Glomerular visceral epithelial cell (primary cell): ENCODE data around the gene PFKP.

Experiments used
- DNase-seq: peaks from one replicate; pipeline ENCODE4 v3.0.0-alpha.2; 2016; ENCODE audit errors: extremely low spot score

The PFKP gene

DNA sequence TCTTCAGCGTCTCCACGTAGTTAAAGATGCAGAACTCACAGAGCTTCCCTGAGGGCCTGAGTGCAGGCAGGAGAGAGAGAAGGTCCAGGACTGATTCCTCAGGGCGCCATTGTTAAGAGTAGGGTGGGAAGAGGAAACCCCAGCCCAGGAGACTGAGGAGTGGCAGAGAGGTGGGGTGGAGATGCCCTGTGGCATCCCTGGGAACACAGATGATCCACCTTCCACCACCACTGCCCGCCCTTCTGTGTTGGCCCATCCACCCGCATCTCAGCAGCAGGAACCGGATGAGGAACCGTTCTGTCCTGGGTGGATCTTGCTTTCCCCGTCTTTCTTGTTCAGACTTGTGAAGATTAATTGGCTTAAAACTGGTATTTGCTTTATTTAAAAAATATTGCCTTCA, 48.3 kb downstream of the PFKP start:
- DNase-seq, result no peak

DNA sequence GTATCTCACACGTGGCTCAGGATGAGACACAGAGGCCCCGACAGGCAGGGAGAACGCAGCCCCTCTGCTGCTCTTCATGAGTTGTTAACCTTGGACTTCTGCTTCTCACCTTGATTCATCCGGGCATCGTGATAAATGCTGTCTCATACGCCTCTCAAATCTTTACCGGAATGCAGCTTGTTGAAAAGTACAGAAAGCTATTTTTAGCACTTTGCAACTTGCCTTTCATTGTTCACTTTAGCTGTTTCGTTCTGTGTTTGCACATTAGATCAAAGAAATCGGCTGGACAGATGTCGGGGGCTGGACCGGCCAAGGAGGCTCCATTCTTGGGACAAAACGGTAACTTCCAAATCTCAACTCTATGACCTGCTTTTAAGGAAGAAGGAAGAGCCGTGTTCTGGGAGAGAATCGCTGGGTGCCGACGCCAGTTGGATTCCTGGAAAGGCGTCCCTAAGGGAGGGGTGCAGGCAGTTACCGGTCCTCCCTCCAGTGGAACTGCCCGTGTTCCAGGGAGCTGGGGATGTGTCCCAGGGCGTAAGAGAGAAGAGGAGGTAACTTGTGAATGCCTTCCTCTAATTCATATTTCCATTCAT, 49.3 kb downstream of the PFKP start:
- no peak for DNase-seq

- no peak for DNase-seq
Measured at GRCh38 chr10:3117486-3117885, 50.1 kb downstream of the PFKP start.

GRCh38 chr10:3118641-3119091, 51.3 kb downstream of the PFKP start:
- DNase-seq, result no peak

DNA sequence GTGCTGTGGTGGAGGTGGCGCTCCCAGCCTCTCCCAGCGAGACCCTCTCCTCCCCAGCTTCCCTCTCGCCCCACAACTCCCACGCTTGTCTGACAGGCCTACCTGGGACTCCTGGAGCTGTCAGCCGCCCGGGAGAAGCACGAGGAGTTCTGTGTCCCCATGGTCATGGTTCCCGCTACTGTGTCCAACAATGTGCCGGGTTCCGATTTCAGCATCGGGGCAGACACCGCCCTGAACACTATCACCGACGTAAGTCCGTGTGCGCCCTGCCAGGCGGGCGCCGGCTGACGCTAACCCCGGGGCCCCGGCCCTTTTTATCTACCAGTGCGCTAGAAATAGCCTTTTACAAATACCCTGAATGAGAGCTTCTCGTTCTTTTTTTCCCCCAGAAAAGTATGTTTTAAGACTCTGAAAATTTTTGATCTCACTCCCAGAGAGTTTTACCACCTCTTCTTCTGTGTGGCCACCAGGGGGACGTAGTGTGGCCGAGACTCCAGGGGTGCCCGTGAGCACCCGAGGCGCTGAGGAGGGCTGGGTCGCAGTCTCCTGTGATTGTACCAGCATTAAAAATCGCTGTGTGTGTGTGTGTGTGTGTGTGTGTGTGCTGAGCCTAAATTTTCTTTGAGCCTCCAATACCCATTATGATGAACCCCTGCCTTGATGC, 52.6 kb downstream of the PFKP start:
- peak; percentile 53 for DNase-seq

DNA sequence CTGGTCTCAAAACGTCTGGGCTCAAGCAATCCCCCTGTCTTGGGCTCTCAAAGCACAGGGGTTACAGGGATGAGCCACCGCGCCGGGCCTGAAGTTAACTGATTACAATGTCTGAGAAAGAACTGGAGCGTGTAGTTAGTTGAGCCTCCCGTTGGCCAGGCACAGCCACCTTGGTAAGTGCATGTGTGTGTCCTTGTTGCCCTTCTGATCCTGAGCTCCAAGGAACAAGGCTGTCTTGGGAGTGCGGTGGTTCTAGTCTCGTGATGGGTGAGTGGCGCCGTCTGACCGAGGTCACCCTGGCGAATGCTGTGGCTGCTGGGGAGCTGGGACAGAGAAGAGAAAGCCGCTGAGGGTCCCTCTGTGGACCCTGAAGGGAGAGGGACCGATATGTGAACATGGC, 54.7 kb downstream of the PFKP start:
- DNase-seq, result no peak

GRCh38 chr10:3122486-3123205, 55.3 kb downstream of the PFKP start:
- no peak for DNase-seq

- DNase-seq, result no peak
Measured at GRCh38 chr10:3123571-3124411, 56.4 kb downstream of the PFKP start.

DNA sequence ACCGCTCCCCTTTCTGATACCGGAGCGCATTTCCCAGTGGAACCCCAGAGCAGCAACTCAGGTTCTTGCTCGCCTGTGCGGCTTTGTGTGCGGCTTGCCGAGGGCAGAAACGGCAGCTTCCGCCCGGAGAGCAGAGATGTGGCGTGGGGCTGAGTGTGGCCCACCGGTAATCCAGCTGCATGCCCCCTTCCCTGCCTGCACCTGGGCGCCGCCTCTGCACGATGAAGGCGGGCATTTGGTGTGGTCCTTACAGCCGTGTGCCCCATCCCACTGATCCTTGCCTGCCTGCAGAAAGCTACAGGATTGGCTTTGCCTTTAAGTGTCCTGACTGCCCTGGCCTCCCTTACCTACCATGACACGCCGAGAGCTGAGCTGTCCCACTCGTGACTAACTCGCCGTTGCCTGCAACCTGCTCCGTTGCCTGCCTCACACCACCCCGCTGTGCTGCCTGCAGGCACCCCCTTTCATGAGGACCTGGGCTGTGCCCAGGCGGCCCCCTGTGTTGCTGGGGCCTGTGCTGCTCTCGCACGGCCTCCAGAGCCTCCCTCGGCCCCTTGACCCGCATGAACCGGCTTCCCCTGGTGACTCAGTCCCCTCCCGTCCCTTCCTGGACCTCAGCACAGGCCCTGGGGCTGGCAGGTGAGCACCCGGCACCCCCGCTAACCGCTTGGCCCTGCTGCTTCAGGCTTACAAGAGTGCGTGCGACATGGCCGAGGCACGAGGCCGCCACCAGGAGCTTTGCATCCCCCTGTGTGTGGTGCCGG, 57.2 kb downstream of the PFKP start:
- no peak for DNase-seq

DNA sequence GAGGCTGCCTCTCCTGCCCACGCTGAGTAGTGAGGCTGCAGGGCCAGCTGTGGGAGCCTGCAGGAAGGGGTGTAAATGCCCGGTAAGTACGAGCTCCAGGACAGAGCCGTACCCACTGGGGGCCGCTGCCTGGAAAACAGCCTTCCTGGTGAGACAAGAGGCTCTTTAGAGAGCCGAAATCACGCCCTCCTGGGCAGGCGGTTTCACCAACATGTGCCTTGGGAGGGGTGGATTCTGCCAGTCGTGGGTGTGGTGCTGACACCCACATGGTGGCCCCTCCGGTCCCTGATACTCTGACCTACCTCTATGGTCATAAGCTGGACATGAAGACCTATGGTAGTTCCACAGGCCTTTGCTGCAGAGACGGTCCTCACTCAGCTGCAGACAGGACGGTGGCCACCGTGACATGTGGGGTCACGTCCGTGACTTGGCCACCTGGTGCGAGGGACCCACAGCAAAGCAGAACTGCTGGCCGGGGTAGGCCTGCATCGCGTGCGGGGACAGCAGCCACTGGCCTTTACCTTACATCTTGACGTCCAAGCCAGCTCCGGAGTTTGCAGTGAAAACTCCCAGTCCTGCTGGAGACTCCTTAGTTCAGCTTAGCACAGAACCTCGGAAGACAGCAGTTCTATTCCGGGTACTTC, 58.3 kb downstream of the PFKP start:
- DNase-seq, result no peak

GRCh38 chr10:3126249-3126648, 58.9 kb downstream of the PFKP start:
- no peak for DNase-seq

DNA sequence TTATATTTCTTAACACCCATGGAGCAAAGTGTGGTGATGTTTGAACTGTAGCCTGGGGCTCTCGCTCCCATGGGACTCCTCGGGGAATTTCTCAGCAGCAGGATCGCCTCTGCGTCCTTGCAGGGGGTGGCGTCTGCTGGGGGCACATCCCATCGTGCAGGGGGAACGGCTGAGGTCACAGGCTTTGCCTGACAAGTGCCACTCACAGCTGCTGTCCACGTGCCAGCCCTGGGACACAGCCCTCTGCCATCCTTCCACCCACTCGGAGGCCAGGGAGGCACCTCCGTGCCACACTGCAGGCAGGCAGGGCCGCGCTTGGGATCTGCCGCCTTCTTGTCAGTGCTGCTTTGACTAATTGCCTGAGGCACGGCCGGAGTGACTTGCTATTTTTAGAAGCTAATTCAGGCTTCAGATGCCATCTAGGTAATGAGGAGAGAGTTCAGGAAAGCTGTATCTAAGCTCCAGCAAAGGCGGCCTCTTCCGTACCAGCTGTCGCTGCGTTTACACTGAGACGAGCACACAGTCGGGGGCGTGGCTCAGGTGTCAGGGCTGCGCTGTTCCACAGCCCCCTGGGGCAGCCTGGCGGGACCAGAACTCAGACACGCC, 59.5 kb downstream of the PFKP start:
- no peak for DNase-seq

DNA sequence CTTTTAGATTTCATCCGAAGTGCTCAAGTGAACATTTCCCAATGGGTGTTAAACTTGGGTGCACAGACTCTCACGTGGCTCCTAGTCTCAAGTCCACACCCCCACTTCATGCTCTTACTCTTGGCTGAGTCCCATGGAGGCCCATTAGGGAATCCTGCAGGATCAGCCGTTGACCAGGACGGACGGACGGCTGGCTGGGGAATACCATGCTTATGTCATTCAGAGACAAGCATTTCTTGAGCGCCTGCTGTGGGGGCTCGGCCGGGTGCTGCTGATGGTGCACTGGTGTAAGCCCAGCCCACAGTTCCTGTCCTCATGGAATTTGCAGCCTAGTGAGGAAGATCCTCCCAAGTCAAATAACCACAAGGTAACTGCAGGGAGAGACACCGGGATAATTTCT, 60.6 kb downstream of the PFKP start:
- no peak for DNase-seq

DNA sequence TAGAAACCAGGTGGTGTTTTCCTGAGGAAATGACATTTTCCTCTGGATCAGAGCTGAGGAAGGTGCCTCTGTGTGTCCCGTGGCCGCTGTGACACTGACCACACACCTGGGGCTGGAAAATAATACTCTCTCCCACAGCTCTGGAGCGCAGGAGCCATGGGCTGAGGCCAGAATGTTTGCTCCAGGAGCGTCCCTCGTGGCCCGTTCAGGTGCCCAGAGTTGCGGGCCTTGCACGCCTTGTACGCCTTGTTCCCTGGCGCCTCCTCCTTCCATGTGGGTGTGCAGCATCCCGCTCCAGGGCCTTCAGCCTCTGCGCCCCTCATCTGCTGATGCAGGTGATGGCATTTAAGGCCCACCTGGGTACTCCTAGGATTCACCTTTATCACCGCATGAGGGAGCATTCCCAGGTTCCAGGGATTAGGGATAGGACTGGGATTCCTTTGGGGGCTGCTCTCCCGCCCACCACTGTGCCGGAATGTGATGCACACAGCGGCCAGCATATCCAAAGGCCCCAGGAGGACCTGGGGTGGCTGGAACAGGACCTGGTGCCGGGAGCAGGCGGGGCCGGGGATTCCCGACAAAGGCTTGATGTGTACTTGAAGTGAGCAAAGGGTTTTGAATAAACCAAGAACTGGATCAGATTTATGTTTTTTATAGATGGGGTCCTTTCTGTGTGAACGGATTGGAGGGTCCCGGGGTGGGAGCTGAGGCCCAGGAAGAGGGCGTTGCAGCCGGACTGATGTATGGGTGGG, 61.2 kb downstream of the PFKP start:
- no peak for DNase-seq

DNA sequence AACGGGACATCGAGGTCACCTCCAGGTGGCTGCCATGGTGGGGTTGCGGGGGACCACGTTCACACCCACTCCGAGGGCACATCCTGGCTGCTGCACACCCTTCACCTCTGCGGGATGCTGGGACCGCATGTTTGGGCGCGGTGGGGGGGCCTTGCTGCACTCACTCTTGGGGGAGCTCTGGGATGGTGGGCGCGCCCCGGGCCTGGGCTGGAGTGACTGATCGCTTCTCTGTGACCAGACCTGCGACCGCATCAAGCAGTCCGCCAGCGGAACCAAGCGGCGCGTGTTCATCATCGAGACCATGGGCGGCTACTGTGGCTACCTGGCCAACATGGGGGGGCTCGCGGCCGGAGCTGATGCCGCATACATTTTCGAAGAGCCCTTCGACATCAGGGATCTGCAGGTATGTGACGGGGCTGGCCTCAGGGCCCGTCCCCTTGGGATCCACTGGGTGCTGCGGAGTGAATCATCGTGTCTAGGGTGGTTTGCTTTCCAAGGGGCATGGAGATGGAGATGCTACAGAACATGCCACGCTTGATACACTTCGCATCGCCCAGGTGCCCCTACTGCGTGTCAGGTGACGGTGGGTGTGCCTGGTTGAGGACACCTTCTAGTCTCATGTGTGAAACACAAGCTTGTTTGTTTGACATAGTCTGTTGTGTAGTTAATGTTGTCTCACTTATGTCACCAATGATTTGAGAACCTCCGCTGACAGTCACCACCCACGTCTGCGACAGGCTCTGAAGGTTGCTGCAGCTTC, 62.4 kb downstream of the PFKP start:
- DNase-seq, result no peak

GRCh38 chr10:3131098-3131497, 63.8 kb downstream of the PFKP start:
- DNase-seq, result no peak

DNA sequence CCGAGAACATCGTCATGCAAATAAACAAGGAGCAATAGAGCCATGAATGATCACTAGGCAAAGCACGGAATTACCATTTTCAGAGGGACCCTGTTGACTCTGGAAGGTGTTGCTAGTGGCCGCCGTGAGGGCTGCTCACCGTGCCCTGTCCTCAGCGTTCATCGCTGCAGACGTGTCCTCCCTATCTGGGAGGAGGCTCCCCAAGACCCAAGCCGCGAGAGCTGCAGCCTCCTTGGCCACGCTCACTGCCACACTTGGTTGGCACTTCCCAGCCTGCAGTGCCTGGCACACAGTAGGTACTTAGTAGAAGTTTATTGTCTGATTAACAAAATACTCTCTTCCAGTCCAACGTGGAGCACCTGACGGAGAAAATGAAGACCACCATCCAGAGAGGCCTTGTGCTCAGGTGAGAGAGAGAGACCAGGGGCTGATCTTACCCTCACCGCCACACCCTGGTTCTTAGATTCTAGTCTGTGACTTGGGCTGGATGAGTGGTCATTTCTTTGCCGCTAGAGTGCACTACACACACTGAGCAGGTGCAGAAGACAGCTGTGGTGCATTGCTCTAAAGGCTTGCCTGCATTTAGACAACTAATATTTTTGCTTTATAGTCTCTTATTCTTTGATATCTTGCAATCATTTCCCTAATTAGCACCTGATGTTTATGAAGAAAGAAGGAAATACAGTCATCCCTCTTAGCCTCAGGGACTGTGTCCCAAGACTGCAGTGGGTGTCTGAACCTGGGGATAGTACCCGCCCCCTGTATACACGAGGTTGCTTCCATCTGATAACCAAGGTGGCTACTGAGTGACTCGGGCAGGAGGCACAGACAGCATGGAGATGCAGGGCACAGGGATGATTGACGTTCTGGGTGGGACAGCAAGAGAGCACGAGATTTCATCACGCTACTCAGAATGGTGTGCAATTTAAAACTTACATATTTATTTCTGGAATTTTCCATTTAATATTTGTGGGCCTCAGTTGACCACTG, 65.0 kb downstream of the PFKP start:
- DNase-seq, result no peak

GRCh38 chr10:3133948-3134347, 66.6 kb downstream of the PFKP start:
- no peak for DNase-seq
